ENCODE data around the gene CNOT1. TPM values are rescaled to one million over a fixed set of nuclear protein-coding genes. Genes with fewer than 3 reads are reported as not detected.

Gene CNOT1
- total and polyA plus RNA-seq, 4 donors, result 34.0 to 131 (median 78.5) TPM

- TF ChIP-seq TAF1 (conservative IDR thresholded peaks at IDR 0.05) (no peak), RXRA (IDR thresholded peaks at IDR 0.05) (no peak), YY1 (IDR thresholded peaks at IDR 0.05) (no peak), MAX (IDR thresholded peaks at IDR 0.05) (no peak), EGR1 (IDR thresholded peaks at IDR 0.05; ENCODE audit: low read depth in 2 of 2) (no peak), FOXA1 (IDR thresholded peaks at IDR 0.05) (no peak), ATF3 (IDR thresholded peaks at IDR 0.05) (no peak), FOXA2 (IDR thresholded peaks at IDR 0.05) (no peak), JUND (IDR thresholded peaks at IDR 0.05) (no peak), HNF4G (IDR thresholded peaks at IDR 0.05) (no peak)
- TF ChIP-seq, protein P1, sequence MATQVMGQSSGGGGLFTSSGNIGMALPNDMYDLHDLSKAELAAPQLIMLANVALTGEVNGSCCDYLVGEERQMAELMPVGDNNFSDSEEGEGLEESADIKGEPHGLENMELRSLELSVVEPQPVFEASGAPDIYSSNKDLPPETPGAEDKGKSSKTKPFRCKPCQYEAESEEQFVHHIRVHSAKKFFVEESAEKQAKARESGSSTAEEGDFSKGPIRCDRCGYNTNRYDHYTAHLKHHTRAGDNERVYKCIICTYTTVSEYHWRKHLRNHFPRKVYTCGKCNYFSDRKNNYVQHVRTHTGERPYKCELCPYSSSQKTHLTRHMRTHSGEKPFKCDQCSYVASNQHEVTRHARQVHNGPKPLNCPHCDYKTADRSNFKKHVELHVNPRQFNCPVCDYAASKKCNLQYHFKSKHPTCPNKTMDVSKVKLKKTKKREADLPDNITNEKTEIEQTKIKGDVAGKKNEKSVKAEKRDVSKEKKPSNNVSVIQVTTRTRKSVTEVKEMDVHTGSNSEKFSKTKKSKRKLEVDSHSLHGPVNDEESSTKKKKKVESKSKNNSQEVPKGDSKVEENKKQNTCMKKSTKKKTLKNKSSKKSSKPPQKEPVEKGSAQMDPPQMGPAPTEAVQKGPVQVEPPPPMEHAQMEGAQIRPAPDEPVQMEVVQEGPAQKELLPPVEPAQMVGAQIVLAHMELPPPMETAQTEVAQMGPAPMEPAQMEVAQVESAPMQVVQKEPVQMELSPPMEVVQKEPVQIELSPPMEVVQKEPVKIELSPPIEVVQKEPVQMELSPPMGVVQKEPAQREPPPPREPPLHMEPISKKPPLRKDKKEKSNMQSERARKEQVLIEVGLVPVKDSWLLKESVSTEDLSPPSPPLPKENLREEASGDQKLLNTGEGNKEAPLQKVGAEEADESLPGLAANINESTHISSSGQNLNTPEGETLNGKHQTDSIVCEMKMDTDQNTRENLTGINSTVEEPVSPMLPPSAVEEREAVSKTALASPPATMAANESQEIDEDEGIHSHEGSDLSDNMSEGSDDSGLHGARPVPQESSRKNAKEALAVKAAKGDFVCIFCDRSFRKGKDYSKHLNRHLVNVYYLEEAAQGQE (IDR thresholded peaks at IDR 0.05), result no peak
- 73% methylated on average over 1 of the region's 1 CpG for WGBS
- no peak overlapping the region for H3K27ac ChIP-seq (ENCODE audit: low read depth in 1 of 2, low read length in 2 of 2)
- no peak overlapping the region for H3K9ac ChIP-seq (ENCODE audit: low read depth in 1 of 2, low read length in 2 of 2)
- no peak overlapping the region for H3K4me3 ChIP-seq (ENCODE audit: low read depth in 1 of 3, low read length in 3 of 3)
- H3K36me3 ChIP-seq (ENCODE audit: control insufficient read depth in 4 of 4, insufficient read depth in 3 of 4, low read depth in 1 of 4, low read length in 3 of 4), result peaks cover 19 to 86% (median 71%) of the 10 kb centered on the region in 4 donors
- no peaks in the 10 kb centered on the region for H3K27me3 ChIP-seq (ENCODE audit: control insufficient read depth in 4 of 4, insufficient read depth in 4 of 4, low read length in 3 of 4)
- H3K9me3 ChIP-seq (ENCODE audit: control insufficient read depth in 4 of 4, low read length in 3 of 4), result no peaks in the 10 kb centered on the region
- peaks cover 0 to 1% (median 0%) of the 10 kb centered on the region in 4 donors for H3K4me1 ChIP-seq (ENCODE audit: control insufficient read depth in 4 of 4, insufficient read depth in 4 of 4, low read length in 3 of 4)
- no peak for DNase-seq (ENCODE audit: low spot score)
These were observed 52.5 kb downstream of the CNOT1 start for GRCh38 chr16:58577141-58577540.

GRCh38 chr16:58574895-58575294, 54.7 kb downstream of the CNOT1 start:
- Histone ChIP-seq H3K4me1 (ENCODE audit: control insufficient read depth in 4 of 4, insufficient read depth in 4 of 4, low read length in 3 of 4) (no peaks in the 10 kb centered on the region), H3K36me3 (ENCODE audit: control insufficient read depth in 4 of 4, insufficient read depth in 3 of 4, low read depth in 1 of 4, low read length in 3 of 4) (peaks cover 17 to 78% (median 62%) of the 10 kb centered on the region in 4 donors), H3K27ac (ENCODE audit: low read depth in 1 of 2, low read length in 2 of 2) (no peak overlapping the region), H3K9me3 (ENCODE audit: control insufficient read depth in 4 of 4, low read length in 3 of 4) (no peaks in the 10 kb centered on the region), H3K27me3 (ENCODE audit: control insufficient read depth in 4 of 4, insufficient read depth in 4 of 4, low read length in 3 of 4) (no peaks in the 10 kb centered on the region), H3K4me3 (ENCODE audit: low read depth in 1 of 3, low read length in 3 of 3) (no peak overlapping the region), H3K9ac (ENCODE audit: low read depth in 1 of 2, low read length in 2 of 2) (no peak overlapping the region)
- WGBS, result 81% methylated on average over 4 of the region's 4 CpGs
- no peak for DNase-seq (ENCODE audit: low spot score)
- TF ChIP-seq ATF3 (IDR thresholded peaks at IDR 0.05), result no peak
- no peak for TF ChIP-seq HNF4G (IDR thresholded peaks at IDR 0.05)
- no peak for TF ChIP-seq TAF1 (conservative IDR thresholded peaks at IDR 0.05)
- no peak for TF ChIP-seq JUND (IDR thresholded peaks at IDR 0.05)
- no peak for TF ChIP-seq GABPA (IDR thresholded peaks at IDR 0.05 in 1 of 2, conservative IDR thresholded peaks at IDR 0.05 in 1 of 2)
- no peak for TF ChIP-seq ZBTB33 (IDR thresholded peaks at IDR 0.05)
- no peak for TF ChIP-seq NR2F2 (IDR thresholded peaks at IDR 0.05)
- TF ChIP-seq, protein P2, sequence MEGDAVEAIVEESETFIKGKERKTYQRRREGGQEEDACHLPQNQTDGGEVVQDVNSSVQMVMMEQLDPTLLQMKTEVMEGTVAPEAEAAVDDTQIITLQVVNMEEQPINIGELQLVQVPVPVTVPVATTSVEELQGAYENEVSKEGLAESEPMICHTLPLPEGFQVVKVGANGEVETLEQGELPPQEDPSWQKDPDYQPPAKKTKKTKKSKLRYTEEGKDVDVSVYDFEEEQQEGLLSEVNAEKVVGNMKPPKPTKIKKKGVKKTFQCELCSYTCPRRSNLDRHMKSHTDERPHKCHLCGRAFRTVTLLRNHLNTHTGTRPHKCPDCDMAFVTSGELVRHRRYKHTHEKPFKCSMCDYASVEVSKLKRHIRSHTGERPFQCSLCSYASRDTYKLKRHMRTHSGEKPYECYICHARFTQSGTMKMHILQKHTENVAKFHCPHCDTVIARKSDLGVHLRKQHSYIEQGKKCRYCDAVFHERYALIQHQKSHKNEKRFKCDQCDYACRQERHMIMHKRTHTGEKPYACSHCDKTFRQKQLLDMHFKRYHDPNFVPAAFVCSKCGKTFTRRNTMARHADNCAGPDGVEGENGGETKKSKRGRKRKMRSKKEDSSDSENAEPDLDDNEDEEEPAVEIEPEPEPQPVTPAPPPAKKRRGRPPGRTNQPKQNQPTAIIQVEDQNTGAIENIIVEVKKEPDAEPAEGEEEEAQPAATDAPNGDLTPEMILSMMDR (IDR thresholded peaks at IDR 0.05; ENCODE audit: low read depth, low read length, missing input control), result no peak
- TF ChIP-seq SP1 (IDR thresholded peaks at IDR 0.05), result no peak
- TF ChIP-seq, protein P1 (IDR thresholded peaks at IDR 0.05), result no peak
- no peak for TF ChIP-seq FOXA1 (IDR thresholded peaks at IDR 0.05)
- no peak for TF ChIP-seq YY1 (IDR thresholded peaks at IDR 0.05)
- TF ChIP-seq RXRA (IDR thresholded peaks at IDR 0.05), result no peak
- TF ChIP-seq RAD21 (IDR thresholded peaks at IDR 0.05), result no peak
- TF ChIP-seq EGR1 (IDR thresholded peaks at IDR 0.05; ENCODE audit: low read depth in 2 of 2), result no peak
- no peak for TF ChIP-seq HNF4A (conservative IDR thresholded peaks at IDR 0.05)
- TF ChIP-seq FOXA2 (IDR thresholded peaks at IDR 0.05), result no peak
- TF ChIP-seq MAX (IDR thresholded peaks at IDR 0.05), result no peak

All from liver (tissue), 9 donors.